Cardiac muscle cell (in vitro differentiated cells and primary cell): ENCODE data around the gene MYBPC3. TPM values are rescaled to one million over a fixed set of nuclear protein-coding genes. Genes with fewer than 3 reads are reported as not detected.
A peak's percentile ranks its signal among the peaks of the same experiment; 100 is the strongest.

Experiments used
- DNase-seq, 2 donors: peaks; one replicate each; pipeline versions ENCODE4 v3.0.0 to v3.0.0-alpha.2; 2010 to 2017; ENCODE audit warnings: low read depth in 1 of 2, low spot score in 1 of 2
- H3K27ac ChIP-seq: fragments of 200-600 bp; sonication (generic); 2 replicates; pipeline ENCODE4 v1.5.1; 2016
- H3K27me3 ChIP-seq: fragments of 200-600 bp; sonication (generic); 2 replicates; pipeline ENCODE4 v1.6.0; 2016; ENCODE audit warnings: control low read depth
- H3K36me3 ChIP-seq: fragments of 200-600 bp; sonication (generic); 2 replicates; pipeline ENCODE4 v1.5.1; 2016; ENCODE audit warnings: control low read depth
- H3K4me1 ChIP-seq: fragments of 200-600 bp; sonication (generic); 2 replicates; pipeline ENCODE4 v1.8.1; 2017; ENCODE audit warnings: low read depth, mild to moderate bottlenecking, mixed run types
- H3K4me3 ChIP-seq: fragments of 200-600 bp; sonication (generic); 2 replicates; pipeline ENCODE4 v1.5.1; 2016; ENCODE audit warnings: mild to moderate bottlenecking
- H3K9me3 ChIP-seq: fragments of 200-600 bp; sonication (generic); 2 replicates; pipeline ENCODE4 v1.5.1; 2017; ENCODE audit warnings: low read depth, mild to moderate bottlenecking, control low read depth
- polyA plus RNA-seq: library from polyadenylated mRNA; unstranded; fragments of >200 nt; fragmentation: Nextera tagmentation; extraction: Ambion mirVana; gene quantifications from 2 replicates; pipeline ENCODE4 v1.2.1, GENCODE V29; 2016
- total RNA-seq: library from RNA; depleted of rRNA; stranded (reverse); fragments of >200 nt; gene quantifications from 2 replicates; pipeline ENCODE4 v1.2.3, GENCODE V29; 2016
- TF ChIP-seq, protein P1 (sequence below): IDR thresholded peaks from 2 replicates; pipeline ENCODE4 v1.5.1; 2012; ENCODE audit warnings: low read depth, mild to moderate bottlenecking, low read length

The MYBPC3 gene
- total and polyA plus RNA-seq, 2 experiments from 2014 or later = 489 to 751 TPM

DNA sequence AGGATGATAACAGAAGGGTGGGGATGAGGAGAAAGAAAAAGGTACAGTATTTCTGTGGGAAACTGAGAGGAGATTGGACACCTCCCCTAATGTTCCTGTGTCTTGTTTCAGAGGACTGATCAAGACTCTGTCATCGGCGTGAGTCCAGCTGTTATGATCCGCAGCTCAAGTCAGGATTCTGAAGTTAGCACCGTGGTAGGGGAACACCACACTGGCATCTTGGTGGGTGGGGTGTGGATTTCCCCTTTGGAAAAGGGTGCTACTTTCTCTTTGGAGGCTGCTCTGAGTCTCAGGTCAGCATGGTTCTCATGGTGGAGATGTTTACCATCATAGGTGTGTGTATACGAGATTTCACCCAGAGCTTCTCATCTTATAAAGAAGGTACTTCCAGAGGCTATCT, 57.1 kb downstream of the MYBPC3 start:
- TF ChIP-seq, protein P1, sequence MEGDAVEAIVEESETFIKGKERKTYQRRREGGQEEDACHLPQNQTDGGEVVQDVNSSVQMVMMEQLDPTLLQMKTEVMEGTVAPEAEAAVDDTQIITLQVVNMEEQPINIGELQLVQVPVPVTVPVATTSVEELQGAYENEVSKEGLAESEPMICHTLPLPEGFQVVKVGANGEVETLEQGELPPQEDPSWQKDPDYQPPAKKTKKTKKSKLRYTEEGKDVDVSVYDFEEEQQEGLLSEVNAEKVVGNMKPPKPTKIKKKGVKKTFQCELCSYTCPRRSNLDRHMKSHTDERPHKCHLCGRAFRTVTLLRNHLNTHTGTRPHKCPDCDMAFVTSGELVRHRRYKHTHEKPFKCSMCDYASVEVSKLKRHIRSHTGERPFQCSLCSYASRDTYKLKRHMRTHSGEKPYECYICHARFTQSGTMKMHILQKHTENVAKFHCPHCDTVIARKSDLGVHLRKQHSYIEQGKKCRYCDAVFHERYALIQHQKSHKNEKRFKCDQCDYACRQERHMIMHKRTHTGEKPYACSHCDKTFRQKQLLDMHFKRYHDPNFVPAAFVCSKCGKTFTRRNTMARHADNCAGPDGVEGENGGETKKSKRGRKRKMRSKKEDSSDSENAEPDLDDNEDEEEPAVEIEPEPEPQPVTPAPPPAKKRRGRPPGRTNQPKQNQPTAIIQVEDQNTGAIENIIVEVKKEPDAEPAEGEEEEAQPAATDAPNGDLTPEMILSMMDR = no peak
- Histone ChIP-seq H3K36me3 (peaks cover 64% of the 10 kb centered on the region), H3K9me3 (no peaks in the 10 kb centered on the region), H3K4me1 (no peaks in the 10 kb centered on the region), H3K27ac (no peak overlapping the region), H3K27me3 (no peaks in the 10 kb centered on the region), H3K4me3 (no peak overlapping the region)
- DNase-seq = no peak

DNA sequence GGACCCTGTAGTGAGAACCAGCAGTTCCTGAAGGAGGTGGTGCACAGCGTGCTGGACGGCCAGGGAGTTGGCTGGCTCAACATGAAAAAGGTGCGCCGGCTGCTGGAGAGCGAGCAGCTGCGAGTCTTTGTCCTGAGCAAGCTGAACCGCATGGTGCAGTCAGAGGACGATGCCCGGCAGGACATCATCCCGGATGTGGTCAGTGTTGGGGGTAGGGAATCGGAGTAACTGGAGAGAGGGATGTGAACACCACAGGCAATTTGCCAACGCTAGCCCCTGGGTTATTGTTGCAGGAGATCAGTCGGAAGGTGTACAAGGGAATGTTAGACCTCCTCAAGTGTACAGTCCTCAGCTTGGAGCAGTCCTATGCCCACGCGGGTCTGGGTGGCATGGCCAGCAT, 62.6 kb downstream of the MYBPC3 start:
- H3K4me1 ChIP-seq = no peaks in the 10 kb centered on the region
- H3K4me3 ChIP-seq = no peak overlapping the region
- DNase-seq = no peak
- TF ChIP-seq, protein P1 = no peak
- peaks cover 85% of the 10 kb centered on the region for H3K36me3 ChIP-seq
- no peaks in the 10 kb centered on the region for H3K9me3 ChIP-seq
- no peak overlapping the region for H3K27ac ChIP-seq
- H3K27me3 ChIP-seq = no peaks in the 10 kb centered on the region

DNA sequence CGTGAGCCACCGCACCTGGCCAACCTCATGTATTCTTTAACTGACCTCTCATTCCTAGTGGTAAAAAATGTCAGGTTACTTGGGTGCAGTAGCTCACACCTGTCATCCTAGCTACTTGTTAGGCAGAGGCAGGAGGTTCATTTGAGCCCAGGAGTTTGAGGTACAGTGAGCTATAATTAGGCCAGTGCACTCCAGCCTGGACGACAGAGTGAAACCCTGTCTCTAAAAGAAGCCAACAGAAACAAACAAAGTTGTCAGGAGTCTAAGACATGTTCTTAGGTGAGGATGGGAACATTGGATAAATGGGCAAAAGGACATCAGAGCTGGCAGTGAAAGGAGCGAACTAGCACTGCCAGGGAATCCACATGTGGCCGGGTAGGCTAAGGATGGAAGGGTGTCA, 64.4 kb downstream of the MYBPC3 start:
- Histone ChIP-seq H3K9me3 (no peaks in the 10 kb centered on the region), H3K27me3 (no peaks in the 10 kb centered on the region), H3K36me3 (peaks cover 90% of the 10 kb centered on the region), H3K27ac (peak overlapping the region; percentile 30), H3K4me3 (no peak overlapping the region), H3K4me1 (no peaks in the 10 kb centered on the region)
- no peak for DNase-seq
- TF ChIP-seq, protein P1 = no peak

DNA sequence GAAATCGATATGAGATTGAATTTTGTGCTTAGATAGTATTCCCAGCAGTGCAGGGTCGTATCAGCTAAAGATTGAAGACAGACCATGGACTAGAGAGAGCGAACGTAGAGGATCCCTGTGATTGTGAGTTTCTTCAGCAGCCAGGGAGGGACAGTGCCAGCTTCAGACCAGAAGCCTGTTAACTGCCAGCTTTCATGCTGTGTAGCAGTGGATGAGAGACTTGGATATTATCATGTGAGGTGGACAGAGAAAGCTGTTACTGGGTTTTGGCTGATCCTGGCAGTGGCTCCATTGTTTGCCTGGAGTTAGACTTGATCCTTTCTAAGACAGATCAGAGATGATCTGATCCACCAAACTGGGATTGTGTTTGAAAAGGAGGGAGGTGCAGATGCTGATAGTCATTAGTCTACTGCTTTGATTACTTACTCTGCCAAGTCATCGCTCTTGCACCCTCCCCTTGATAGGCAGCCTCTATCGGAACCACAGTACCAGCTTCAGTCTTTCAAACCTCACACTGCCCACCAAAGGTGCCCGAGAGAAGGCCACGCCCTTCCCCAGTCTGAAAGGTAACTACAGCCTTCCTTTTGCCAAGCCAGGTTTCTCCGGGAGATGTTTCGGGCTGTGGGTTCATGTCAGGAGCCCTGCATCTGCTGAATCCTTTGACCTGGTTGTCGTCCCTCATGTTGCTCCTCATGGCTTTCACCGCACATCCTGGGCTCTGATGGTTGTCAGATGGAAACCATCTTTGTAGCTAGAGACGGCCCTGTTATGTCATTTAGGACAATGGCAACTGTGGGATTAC, 66.3 kb downstream of the MYBPC3 start:
- Histone ChIP-seq H3K4me1 (no peaks in the 10 kb centered on the region), H3K27ac (no peak overlapping the region), H3K4me3 (no peak overlapping the region), H3K36me3 (peaks cover 86% of the 10 kb centered on the region), H3K9me3 (no peaks in the 10 kb centered on the region), H3K27me3 (no peaks in the 10 kb centered on the region)
- TF ChIP-seq, protein P1 = no peak
- no peak for DNase-seq

GRCh38 chr11:47284151-47284550, 68.4 kb downstream of the MYBPC3 start:
- Histone ChIP-seq H3K27ac (no peak overlapping the region), H3K9me3 (no peaks in the 10 kb centered on the region), H3K4me1 (peaks cover 19% of the 10 kb centered on the region), H3K36me3 (peaks cover 74% of the 10 kb centered on the region), H3K4me3 (no peak overlapping the region), H3K27me3 (no peaks in the 10 kb centered on the region)
- DNase-seq = no peak
- TF ChIP-seq, protein P1 = no peak
